HG03066 (cell line): Measurements from ENCODE around the gene STAM2.
"Not testable (repeated sequence)": the region's sequence is repeated elsewhere in the genome, so short reads cannot be mapped to it uniquely, and the experiment has no call there.

Experiments
- ATAC-seq: cut with Tn5 transposase; IDR thresholded peaks from one replicate; pipeline ENCODE4 v1.9.1; 2021; ENCODE audit warnings: low read depth; ENCODE audit not compliant: unreplicated experiment

STAM2 gene

GRCh38 chr2:152115952-152116351 is 59.6 kb downstream of the STAM2 start:
- ATAC-seq: no peak

GRCh38 chr2:152114366-152114765 is 61.2 kb downstream of the STAM2 start:
- no peak for ATAC-seq

- ATAC-seq: not testable (repeated sequence)
Measured at GRCh38 chr2:152107140-152107539, 68.4 kb downstream of the STAM2 start.

- ATAC-seq: no peak
Measured at GRCh38 chr2:152106464-152106863, 69.1 kb downstream of the STAM2 start.

- ATAC-seq: no peak
Measured at GRCh38 chr2:152103271-152103670, 72.3 kb downstream of the STAM2 start.

- no peak for ATAC-seq
Measured at GRCh38 chr2:152100961-152101360, 74.6 kb downstream of the STAM2 start.

GRCh38 chr2:152099367-152100050 is 76.1 kb downstream of the STAM2 start:
- no peak for ATAC-seq

GRCh38 chr2:152098496-152099366 is 76.8 kb downstream of the STAM2 start, which contains the start of gene CACNB4:
TSS of gene CACNB4 (minus strand) at chr2:152099044.
- ATAC-seq: no peak

- no peak for ATAC-seq
Measured at GRCh38 chr2:152097801-152098495, 77.6 kb downstream of the STAM2 start.

- ATAC-seq: no peak
Measured at GRCh38 chr2:152097290-152097800, 78.2 kb downstream of the STAM2 start.

- ATAC-seq: no peak
Measured at GRCh38 chr2:152095146-152095545, 80.4 kb downstream of the STAM2 start.

GRCh38 chr2:152094014-152094413 is 81.5 kb downstream of the STAM2 start:
- ATAC-seq: no peak

GRCh38 chr2:152093464-152093863 is 82.1 kb downstream of the STAM2 start:
- no peak for ATAC-seq

GRCh38 chr2:152092095-152092494 is 83.5 kb downstream of the STAM2 start:
- no peak for ATAC-seq

GRCh38 chr2:152090726-152091125 is 84.8 kb downstream of the STAM2 start:
- ATAC-seq: not testable (repeated sequence)

- no peak for ATAC-seq
Measured at GRCh38 chr2:152089238-152089637, 86.3 kb downstream of the STAM2 start.

- ATAC-seq: no peak
Measured at GRCh38 chr2:152088006-152088405, 87.6 kb downstream of the STAM2 start.

- no peak for ATAC-seq
Measured at GRCh38 chr2:152086231-152086630, 89.3 kb downstream of the STAM2 start.

- ATAC-seq: no peak
Measured at GRCh38 chr2:152084076-152084475, 91.5 kb downstream of the STAM2 start.

- ATAC-seq: no peak
Measured at GRCh38 chr2:152083202-152083875, 92.2 kb downstream of the STAM2 start.
